Activated B cell treated with CpG ODN at 0.5 μM for 24 hours (primary cell): ENCODE data around the gene FAM24B. TPM values are rescaled to one million over a fixed set of nuclear protein-coding genes. Genes with fewer than 3 reads are reported as not detected.

Experiments used
- ATAC-seq: fragments of 200-7000 bp; cut with Tn5 transposase; one replicate; pipeline ENCODE4 v1.10.0; 2021; ENCODE audit warnings: low read depth, mild to moderate bottlenecking, moderate library complexity
- CTCF ChIA-PET: fragments of 350-600 bp; sonication (Branson Sonifier 250); formaldehyde crosslinking; loops from one replicate; lab custom pipeline; 2021; ENCODE audit warnings: antibody characterized with exemption; lab: Charles Lee
- POLR2A ChIA-PET: fragments of 350-600 bp; sonication (Branson Sonifier 250); formaldehyde crosslinking; loops from one replicate; lab custom pipeline; 2021; ENCODE audit warnings: antibody characterized with exemption; lab: Charles Lee
- DNase-seq: peaks from one replicate; pipeline ENCODE4 v3.0.0; 2022
- H3K27ac Mint-ChIP-seq: one replicate; pipeline ENCODE4 v1.8.0; 2020; ENCODE audit warnings: mixed read lengths
- H3K27me3 Mint-ChIP-seq: one replicate; pipeline ENCODE4 v1.8.0; 2021; ENCODE audit warnings: mixed read lengths
- H3K36me3 Mint-ChIP-seq: one replicate; pipeline ENCODE4 v1.8.0; 2021; ENCODE audit warnings: low read depth, mixed read lengths
- H3K4me1 Mint-ChIP-seq: one replicate; pipeline ENCODE4 v1.8.0; 2021; ENCODE audit warnings: mixed read lengths
- H3K4me3 Mint-ChIP-seq: one replicate; pipeline ENCODE4 v1.8.0; 2020; ENCODE audit warnings: mild to moderate bottlenecking, mixed read lengths
- H3K9me3 Mint-ChIP-seq: one replicate; pipeline ENCODE4 v1.8.0; 2020; ENCODE audit warnings: mixed read lengths
- CTCF ChIP-seq: fragments of 200-600 bp; IDR thresholded peaks from one replicate; pipeline ENCODE4 v1.8.0; 2022; ENCODE audit warnings: antibody characterized with exemption, mild to moderate bottlenecking
- intact Hi-C: fragments of 100-400 bp; cut with micrococcal nuclease; formaldehyde crosslinking; loops from one replicate; pipeline ENCODE4 v1.15.1; 2024
- total RNA-seq: library from RNA; stranded (reverse); gene quantifications from 2 replicates; pipeline ENCODE4 v1.2.3, GENCODE V29; 2022

Gene FAM24B
- total RNA-seq, 1 donor from 2014 or later = 10.0 TPM

GRCh38 chr10:122827302-122827701 lies 52.1 kb downstream of the FAM24B start:
- no peak for TF ChIP-seq CTCF
- H3K27me3 Mint-ChIP-seq = peaks cover 10% of the 10 kb centered on the region
- H3K36me3 Mint-ChIP-seq = peaks cover 21% of the 10 kb centered on the region
- DNase-seq = no peak
- H3K4me3 Mint-ChIP-seq = no peak overlapping the region
- ATAC-seq = no peak
- ChIA-PET POLR2A (no interaction called here), CTCF (no interaction called here)
- H3K9me3 Mint-ChIP-seq = no peaks in the 10 kb centered on the region
- intact Hi-C loops = no loop called here
- no peak overlapping the region for H3K27ac Mint-ChIP-seq
- H3K4me1 Mint-ChIP-seq = no peaks in the 10 kb centered on the region

- Mint-ChIP-seq H3K4me1 (no peaks in the 10 kb centered on the region), H3K27ac (no peak overlapping the region), H3K4me3 (no peak overlapping the region), H3K9me3 (no peaks in the 10 kb centered on the region), H3K36me3 (no peaks in the 10 kb centered on the region), H3K27me3 (peaks cover 19% of the 10 kb centered on the region)
- ATAC-seq (no peak), DNase-seq (no peak)
- ChIA-PET POLR2A (no interaction called here), CTCF (no interaction called here)
- intact Hi-C loops = no loop called here
- no peak for TF ChIP-seq CTCF
Measured at GRCh38 chr10:122822973-122823690, 56.2 kb downstream of the FAM24B start.

- DNase-seq = no peak
- H3K36me3 Mint-ChIP-seq = no peaks in the 10 kb centered on the region
- ChIA-PET CTCF (no interaction called here), POLR2A (no interaction called here)
- no peak overlapping the region for H3K27ac Mint-ChIP-seq
- no peak for ATAC-seq
- no peak for TF ChIP-seq CTCF
- H3K4me1 Mint-ChIP-seq = no peaks in the 10 kb centered on the region
- peaks cover 29% of the 10 kb centered on the region for H3K27me3 Mint-ChIP-seq
- intact Hi-C loops = no loop called here
- no peak overlapping the region for H3K4me3 Mint-ChIP-seq
- no peaks in the 10 kb centered on the region for H3K9me3 Mint-ChIP-seq
Measured at GRCh38 chr10:122821808-122822207, 57.6 kb downstream of the FAM24B start.

- DNase-seq = no peak
- no peak for ATAC-seq
- no peaks in the 10 kb centered on the region for H3K9me3 Mint-ChIP-seq
- no peak for TF ChIP-seq CTCF
- intact Hi-C loops = no loop called here
- H3K27me3 Mint-ChIP-seq = peaks cover 28% of the 10 kb centered on the region
- ChIA-PET CTCF (no interaction called here), POLR2A (no interaction called here)
- no peaks in the 10 kb centered on the region for H3K4me1 Mint-ChIP-seq
- H3K4me3 Mint-ChIP-seq = no peak overlapping the region
- no peak overlapping the region for H3K27ac Mint-ChIP-seq
- H3K36me3 Mint-ChIP-seq = no peaks in the 10 kb centered on the region
Measured at GRCh38 chr10:122815458-122815857, 63.9 kb downstream of the FAM24B start.

- ATAC-seq = no peak
- CTCF ChIA-PET = no interaction called here
Measured at GRCh38 chr10:122814493-122814892, 64.9 kb downstream of the FAM24B start.

More at GRCh38 chr10:122814493-122814892, 64.9 kb downstream of the FAM24B start:
- H3K9me3 Mint-ChIP-seq = no peaks in the 10 kb centered on the region
- H3K4me1 Mint-ChIP-seq = no peaks in the 10 kb centered on the region
- no peak overlapping the region for H3K27ac Mint-ChIP-seq
- H3K4me3 Mint-ChIP-seq = no peak overlapping the region
- no peak for TF ChIP-seq CTCF
- peaks cover 28% of the 10 kb centered on the region for H3K27me3 Mint-ChIP-seq
- POLR2A ChIA-PET = no interaction called here
- intact Hi-C loops = no loop called here
- no peak for DNase-seq
- no peaks in the 10 kb centered on the region for H3K36me3 Mint-ChIP-seq
